Motor neuron (in vitro differentiated cells): ENCODE results near the gene CLSTN2. TPM values are rescaled to one million over a fixed set of nuclear protein-coding genes. Genes with fewer than 3 reads are reported as not detected.

Experiments used
- ATAC-seq, 8 experiments: fragments of 200-7000 bp; cut with Tn5 transposase; replicated peaks in 6 of 8; 2 replicates each; pipeline ENCODE4 v1.8.0; 2021; ENCODE audit warnings: mild to moderate bottlenecking in 8 of 8, moderate library complexity in 8 of 8
- H3K27ac ChIP-seq, 2 donors: fragments of 250-450 bp; sonication (Bioruptor Pico); 2 replicates each; pipeline ENCODE4 v1.9.0; 2021; ENCODE audit warnings: antibody characterized with exemption in 2 of 2, mild to moderate bottlenecking in 2 of 2, moderate library complexity in 1 of 2
- H3K4me1 ChIP-seq, 2 donors: fragments of 250-450 bp; sonication (Bioruptor Pico); replicated peaks in 1 of 2; 2 replicates each; pipeline ENCODE4 v1.6.1; 2021; ENCODE audit warnings: antibody characterized with exemption in 2 of 2, mild to moderate bottlenecking in 2 of 2, moderate library complexity in 1 of 2
- H3K4me3 ChIP-seq, 5 donors: fragments of 250-450 bp; sonication (Bioruptor Pico); 2 replicates each; pipeline ENCODE4 v1.9.0; 2021; ENCODE audit warnings: antibody characterized with exemption in 5 of 5, mild to moderate bottlenecking in 5 of 5, moderate library complexity in 4 of 5
- WGBS, 10 experiments: fragments of 450-650 bp; shearing (Covaris generic); methylation state at CpG; one replicate each; pipeline ENCODE4 v1.0.0; 2022; 5-methylcytosine and 5-hydroxymethylcytosine counted together
- in situ Hi-C, 9 experiments: fragments of 400-800 bp; cut with MboI; loops; one replicate each; pipeline ENCODE4 v1.15.0; 2021; ENCODE audit warnings: low sequenced_read_pairs in 9 of 9, low pct_unique_long_range_greater_than_20kb in 2 of 9; ENCODE audit not compliant: unreplicated experiment in 9 of 9
- total RNA-seq, 8 experiments: library from RNA; unstranded; fragments of 300-600 nt; gene quantifications; 2 replicates each; pipeline versions ENCODE4 v1.2.3 to v1.2.4, GENCODE V29; 2022

CLSTN2 gene
- total RNA-seq: 100 to 1,000 TPM in 1 of 8 experiments, 10 to 100 TPM in 4, 1 to 10 TPM in 3; 1.2 to 125 (median 27.9) TPM

GRCh38 chr3:139935016-139935865, at the start of gene CLSTN2:
Gene CLSTN2 (plus strand): TSS chr3:139935185.
- peak within 1 kb of the TSS; percentile 54 to 88 (median 69) for H3K4me3 ChIP-seq
- peak; percentile 83 to 92 (median 86) for ATAC-seq
- H3K27ac ChIP-seq: peak within 1 kb of the TSS; percentile 23 to 42
- WGBS, 10 experiments: 0% methylated on average over 1 to 9 of the region's 89 CpGs; no CpG with 5 or more reads in 7 of the 10 experiments
- in situ Hi-C loops: loop anchor here in 2 of 9 experiments (25.0 kb wide), 2 partner anchors 498 to 927 kb away; no protein-coding TSS in a partner anchor
- H3K4me1 ChIP-seq: peaks cover 3 to 12% of the 10 kb centered on the region in 2 donors

- no peaks in the 10 kb centered on the region for H3K4me1 ChIP-seq
- no peak for ATAC-seq
- H3K27ac ChIP-seq: no peak overlapping the region
- no peak overlapping the region for H3K4me3 ChIP-seq
- in situ Hi-C loops: no loop called here
These were observed 47.6 kb upstream of the CLSTN2 start for GRCh38 chr3:139887431-139887830.

- WGBS, 10 experiments: no CpG with 5 or more reads among the region's 2 CpGs
- Histone ChIP-seq H3K4me3 (no peak overlapping the region), H3K4me1 (peaks cover 4 to 8% of the 10 kb centered on the region in 2 donors), H3K27ac (no peak overlapping the region)
- no peak for ATAC-seq
- in situ Hi-C loops: no loop called here
These were observed 46.3 kb upstream of the CLSTN2 start for GRCh38 chr3:139888561-139889140.

GRCh38 chr3:139893267-139893962, 41.6 kb upstream of the CLSTN2 start:
- Histone ChIP-seq H3K27ac (peak overlapping the region in 1 of 2 donors; percentile 51), H3K4me1 (peaks cover 6 to 20% of the 10 kb centered on the region in 2 donors), H3K4me3 (no peak overlapping the region)
- ATAC-seq: peak in 4 of 8 experiments; percentile 36 to 77 (median 63)
- 0 to 100% (median 70%) methylated on average over 1 to 2 of the region's 2 CpGs; no CpG with 5 or more reads in 2 of the 10 experiments for WGBS, 10 experiments
- in situ Hi-C loops: no loop called here

- peak overlapping the region in 1 of 2 donors; percentile 51 for H3K27ac ChIP-seq
- 7 to 89% (median 61%) methylated on average over 1 to 5 of the region's 5 CpGs; no CpG with 5 or more reads in 1 of the 10 experiments for WGBS, 10 experiments
- no peak for ATAC-seq
- H3K4me3 ChIP-seq: no peak overlapping the region
- H3K4me1 ChIP-seq: peaks cover 6 to 20% of the 10 kb centered on the region in 2 donors
- in situ Hi-C loops: no loop called here
These were observed 40.9 kb upstream of the CLSTN2 start for GRCh38 chr3:139893963-139894642.

- Histone ChIP-seq H3K4me1 (peaks cover 6 to 20% of the 10 kb centered on the region in 2 donors), H3K4me3 (no peak overlapping the region), H3K27ac (peak overlapping the region in 1 of 2 donors; percentile 51)
- in situ Hi-C loops: no loop called here
- 100% methylated on average over 1 of the region's 1 CpG; no CpG with 5 or more reads in 9 of the 10 experiments for WGBS, 10 experiments
- no peak for ATAC-seq
These were observed 40.4 kb upstream of the CLSTN2 start for GRCh38 chr3:139894643-139894989.

- WGBS, 10 experiments: 11 to 93% (median 78%) methylated on average over 3 to 5 of the region's 5 CpGs
- Histone ChIP-seq H3K27ac (no peak overlapping the region), H3K4me1 (peaks cover 6 to 20% of the 10 kb centered on the region in 2 donors), H3K4me3 (no peak overlapping the region)
- in situ Hi-C loops: no loop called here
- no peak for ATAC-seq
These were observed 37.2 kb upstream of the CLSTN2 start for GRCh38 chr3:139897759-139898158.

GRCh38 chr3:139906418-139906817, 28.6 kb upstream of the CLSTN2 start:
- peak in 7 of 8 experiments; percentile 65 to 98 (median 82) for ATAC-seq
- no peak overlapping the region for H3K4me3 ChIP-seq
- WGBS, 10 experiments: 14 to 64% (median 38%) methylated on average over 1 of the region's 1 CpG; no CpG with 5 or more reads in 4 of the 10 experiments
- in situ Hi-C loops: no loop called here
- H3K27ac ChIP-seq: no peak overlapping the region
- no peaks in the 10 kb centered on the region for H3K4me1 ChIP-seq

GRCh38 chr3:139909811-139910210, 25.2 kb upstream of the CLSTN2 start:
- ATAC-seq: no peak
- 0 to 80% (median 22%) methylated on average over 1 to 3 of the region's 3 CpGs for WGBS, 10 experiments
- Histone ChIP-seq H3K27ac (no peak overlapping the region), H3K4me1 (no peaks in the 10 kb centered on the region), H3K4me3 (no peak overlapping the region)
- in situ Hi-C loops: no loop called here

- WGBS, 10 experiments: 0 to 100% (median 75%) methylated on average over 1 to 2 of the region's 2 CpGs; no CpG with 5 or more reads in 4 of the 10 experiments
- Histone ChIP-seq H3K4me3 (no peak overlapping the region), H3K27ac (no peak overlapping the region), H3K4me1 (no peaks in the 10 kb centered on the region)
- in situ Hi-C loops: no loop called here
- no peak for ATAC-seq
These were observed 18.7 kb upstream of the CLSTN2 start for GRCh38 chr3:139916271-139916670.

- H3K4me1 ChIP-seq: no peaks in the 10 kb centered on the region
- WGBS, 10 experiments: 0 to 100% (median 78%) methylated on average over 1 to 9 of the region's 10 CpGs
- no peak overlapping the region for H3K4me3 ChIP-seq
- no peak overlapping the region for H3K27ac ChIP-seq
- in situ Hi-C loops: no loop called here
- no peak for ATAC-seq
These were observed 17.7 kb upstream of the CLSTN2 start for GRCh38 chr3:139917226-139917785.

GRCh38 chr3:139928708-139929505, 6.1 kb upstream of the CLSTN2 start:
- Histone ChIP-seq H3K4me1 (peaks cover 0 to 5% of the 10 kb centered on the region in 2 donors), H3K4me3 (no peak overlapping the region), H3K27ac (no peak overlapping the region)
- in situ Hi-C loops: loop anchor here in 2 of 9 experiments (25.0 kb wide), 2 partner anchors 492 to 933 kb away; no protein-coding TSS in a partner anchor
- 0 to 86% (median 26%) methylated on average over 1 to 4 of the region's 4 CpGs; no CpG with 5 or more reads in 2 of the 10 experiments for WGBS, 10 experiments
- no peak for ATAC-seq
